GM20000 (cell line): ENCODE measurements around the gene NDUFS2.

Experiments used
- DNase-seq: peaks from one replicate; pipeline ENCODE4 v3.0.0; 2012; ENCODE audit warnings: low spot score
- TF ChIP-seq, protein P1 (sequence below): IDR thresholded peaks from 2 replicates; pipeline ENCODE4 v1.5.1; 2012; ENCODE audit warnings: mild to moderate bottlenecking, control low read depth; ENCODE audit errors: extremely low read depth, missing control alignments

Gene NDUFS2

DNA sequence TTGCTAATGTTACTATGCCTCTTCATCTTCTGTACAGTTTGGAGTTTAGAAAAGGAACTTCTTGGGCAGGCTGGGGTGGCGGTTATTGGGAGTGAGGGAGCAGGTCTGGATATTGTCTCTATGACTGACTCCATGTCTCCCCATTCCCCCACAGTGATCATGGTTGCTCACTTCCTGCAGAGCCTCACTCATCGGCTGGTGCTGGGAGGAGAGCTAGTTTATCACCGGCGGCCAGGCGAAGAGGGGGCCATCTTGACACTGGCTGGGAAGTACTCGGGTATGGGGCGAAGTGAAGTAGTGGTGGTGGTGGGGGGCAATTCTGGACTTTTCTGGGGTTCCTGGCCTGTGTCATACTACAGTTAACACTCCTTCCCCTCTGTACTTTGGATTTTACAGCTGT is 25.9 kb downstream of the NDUFS2 start:
- DNase-seq = no peak
- TF ChIP-seq, protein P1, sequence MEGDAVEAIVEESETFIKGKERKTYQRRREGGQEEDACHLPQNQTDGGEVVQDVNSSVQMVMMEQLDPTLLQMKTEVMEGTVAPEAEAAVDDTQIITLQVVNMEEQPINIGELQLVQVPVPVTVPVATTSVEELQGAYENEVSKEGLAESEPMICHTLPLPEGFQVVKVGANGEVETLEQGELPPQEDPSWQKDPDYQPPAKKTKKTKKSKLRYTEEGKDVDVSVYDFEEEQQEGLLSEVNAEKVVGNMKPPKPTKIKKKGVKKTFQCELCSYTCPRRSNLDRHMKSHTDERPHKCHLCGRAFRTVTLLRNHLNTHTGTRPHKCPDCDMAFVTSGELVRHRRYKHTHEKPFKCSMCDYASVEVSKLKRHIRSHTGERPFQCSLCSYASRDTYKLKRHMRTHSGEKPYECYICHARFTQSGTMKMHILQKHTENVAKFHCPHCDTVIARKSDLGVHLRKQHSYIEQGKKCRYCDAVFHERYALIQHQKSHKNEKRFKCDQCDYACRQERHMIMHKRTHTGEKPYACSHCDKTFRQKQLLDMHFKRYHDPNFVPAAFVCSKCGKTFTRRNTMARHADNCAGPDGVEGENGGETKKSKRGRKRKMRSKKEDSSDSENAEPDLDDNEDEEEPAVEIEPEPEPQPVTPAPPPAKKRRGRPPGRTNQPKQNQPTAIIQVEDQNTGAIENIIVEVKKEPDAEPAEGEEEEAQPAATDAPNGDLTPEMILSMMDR = no peak

DNA sequence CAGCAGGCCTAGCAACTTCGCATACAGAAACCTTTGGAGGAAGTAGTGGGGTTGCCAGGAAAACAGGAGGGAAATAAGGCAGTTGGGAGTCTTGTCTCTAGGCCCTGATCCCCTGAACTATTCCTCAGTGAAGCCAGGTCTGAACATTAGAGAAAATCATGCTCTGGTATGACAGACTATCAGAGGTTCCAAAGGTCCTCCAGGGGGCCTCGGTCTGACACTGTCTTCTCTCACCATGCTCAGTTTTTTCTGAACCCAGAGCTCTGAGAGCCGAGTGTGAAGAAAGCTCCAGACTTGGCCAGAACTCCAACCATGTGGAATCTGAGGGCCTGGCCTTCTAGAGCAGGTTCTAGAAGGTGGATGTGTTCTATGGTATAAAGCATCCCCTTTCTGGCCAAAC is 27.7 kb downstream of the NDUFS2 start:
- TF ChIP-seq, protein P1 = no peak
- no peak for DNase-seq

DNA sequence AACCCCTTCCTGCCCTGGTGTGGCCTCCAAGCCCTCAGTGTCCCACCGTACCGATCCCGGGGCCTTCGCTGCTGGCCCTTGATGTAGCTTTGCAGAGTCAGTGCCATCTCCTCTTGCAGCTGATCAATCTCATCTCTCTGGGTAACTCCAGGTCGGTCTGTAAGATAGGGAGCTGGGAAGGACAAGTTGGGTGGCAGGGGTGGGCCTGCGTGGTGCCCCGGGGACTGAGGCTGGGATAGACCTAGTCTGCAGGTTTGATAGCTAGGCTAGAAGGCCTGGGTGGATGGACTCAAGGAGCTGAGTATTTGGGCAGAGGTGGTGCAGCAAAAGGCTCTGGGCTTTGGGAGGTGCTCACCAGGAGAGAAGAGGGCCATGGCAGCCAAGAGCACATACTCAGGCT is 28.6 kb downstream of the NDUFS2 start:
- TF ChIP-seq, protein P1 = no peak
- no peak for DNase-seq

DNA sequence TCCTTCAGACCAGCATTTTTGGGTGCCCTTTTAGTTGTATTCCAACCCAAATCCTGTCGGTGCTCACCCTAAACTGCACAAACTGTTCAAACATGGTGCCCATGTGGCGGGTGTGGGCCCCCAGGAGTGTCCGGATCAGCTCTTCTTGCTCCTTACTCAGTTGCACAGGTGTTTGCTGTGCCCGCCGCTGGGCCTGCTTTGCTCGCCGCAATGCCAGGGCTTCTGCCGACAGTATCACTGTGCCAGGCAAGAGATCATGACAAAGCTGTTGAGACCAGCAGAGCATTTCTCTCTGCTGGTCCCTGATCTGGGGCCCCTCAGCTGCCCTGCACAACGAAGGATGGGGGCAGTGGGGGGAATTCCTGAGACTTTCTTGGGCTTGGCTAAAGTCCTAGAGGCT is 30.9 kb downstream of the NDUFS2 start:
- no peak for DNase-seq
- TF ChIP-seq, protein P1 = no peak

DNA sequence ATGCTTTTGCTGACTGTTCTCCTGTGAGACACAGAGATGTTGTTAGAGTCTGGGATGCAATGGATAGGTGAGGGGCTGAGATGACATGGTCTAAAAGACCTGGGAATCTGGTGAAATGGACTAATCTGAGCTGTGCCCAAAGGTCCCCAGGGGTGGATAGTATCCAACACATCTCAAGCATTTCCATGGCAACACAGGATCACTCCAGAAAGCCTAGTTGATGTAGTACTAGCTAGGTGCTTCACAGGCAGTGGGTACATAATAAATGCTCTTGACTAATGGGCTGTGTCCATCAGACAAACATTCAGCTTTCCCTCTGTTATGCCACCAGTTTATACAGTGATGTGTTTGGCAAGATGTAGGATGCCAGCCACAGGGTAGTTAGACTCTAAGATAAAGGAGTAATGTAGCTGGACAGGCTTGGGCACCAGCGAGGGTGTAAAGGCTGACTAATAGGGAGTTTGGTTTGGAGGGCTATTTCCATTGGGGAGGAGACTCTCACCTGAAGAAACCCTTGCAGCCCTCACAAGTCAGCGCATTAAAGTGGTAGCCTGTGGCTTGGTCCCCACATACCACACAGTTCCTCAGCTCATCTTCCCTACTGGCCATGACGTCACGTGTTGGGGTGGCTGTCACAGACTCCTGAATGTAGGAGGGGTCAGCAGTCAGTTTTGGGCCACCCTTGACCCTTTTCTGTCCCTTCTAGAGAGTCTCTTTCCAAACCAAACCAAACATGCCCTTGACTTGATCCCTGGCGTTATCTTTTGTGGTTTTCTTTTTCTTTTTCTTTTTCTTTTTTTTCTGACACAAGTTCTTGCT is 34.0 kb downstream of the NDUFS2 start:
- TF ChIP-seq, protein P1 = no peak
- DNase-seq = no peak

DNA sequence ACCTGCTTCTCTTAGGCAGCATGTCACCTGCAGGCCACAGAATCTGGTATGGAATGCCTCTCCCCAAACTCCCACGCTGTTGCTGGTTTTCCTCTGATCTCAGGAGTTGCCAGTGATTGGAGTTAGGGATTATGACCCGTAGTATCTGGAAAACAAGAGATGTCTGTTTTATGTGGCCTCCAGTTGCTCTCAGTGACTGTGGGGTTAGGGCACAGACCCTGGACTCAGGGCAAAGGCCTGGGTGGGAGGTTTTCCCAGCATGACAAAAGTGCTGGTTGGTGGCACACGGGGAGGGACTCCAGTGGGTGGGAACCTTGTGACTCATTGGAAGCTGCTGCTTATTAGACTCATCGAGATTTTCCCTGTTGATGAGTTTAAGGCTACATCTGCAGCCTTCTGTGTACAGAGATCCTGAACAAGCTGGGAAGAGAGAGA is 35.9 kb downstream of the NDUFS2 start, which contains the start of gene NR1I3:
TSS of gene NR1I3 (minus strand) at position 165 of the 435 bp plus-strand sequence. CDS start 1,638 bp downstream, outside the sequence.
- TF ChIP-seq, protein P1 = no peak
- DNase-seq = no peak

DNA sequence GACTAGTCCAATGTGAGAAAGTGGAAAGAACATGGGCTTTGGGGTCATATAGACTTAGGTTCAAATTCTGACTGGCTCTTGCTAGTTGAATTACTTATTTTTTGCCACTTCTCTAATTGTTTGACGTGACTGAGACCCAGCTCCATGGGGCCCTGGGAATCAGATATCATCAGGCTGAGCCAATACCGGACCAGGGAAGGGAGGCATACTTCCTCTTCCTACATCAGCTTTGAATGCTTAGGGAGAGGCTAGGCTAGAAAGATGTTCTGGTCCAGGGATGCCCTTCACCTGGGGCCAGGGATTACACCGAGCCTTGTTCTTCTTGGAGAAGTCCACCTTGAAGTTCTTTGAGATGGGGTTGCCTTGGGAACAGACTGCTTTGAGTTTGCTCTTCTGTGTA is 39.5 kb downstream of the NDUFS2 start:
- no peak for DNase-seq
- TF ChIP-seq, protein P1 = no peak
